CD4-positive, alpha-beta T cell treated with Interleukin-4 for 4 hours (primary cell): ENCODE results near the gene OGFR.

Experiments
- DNase-seq: peaks from one replicate; pipeline ENCODE4 v3.0.0-alpha.2; 2020

Gene OGFR

DNA sequence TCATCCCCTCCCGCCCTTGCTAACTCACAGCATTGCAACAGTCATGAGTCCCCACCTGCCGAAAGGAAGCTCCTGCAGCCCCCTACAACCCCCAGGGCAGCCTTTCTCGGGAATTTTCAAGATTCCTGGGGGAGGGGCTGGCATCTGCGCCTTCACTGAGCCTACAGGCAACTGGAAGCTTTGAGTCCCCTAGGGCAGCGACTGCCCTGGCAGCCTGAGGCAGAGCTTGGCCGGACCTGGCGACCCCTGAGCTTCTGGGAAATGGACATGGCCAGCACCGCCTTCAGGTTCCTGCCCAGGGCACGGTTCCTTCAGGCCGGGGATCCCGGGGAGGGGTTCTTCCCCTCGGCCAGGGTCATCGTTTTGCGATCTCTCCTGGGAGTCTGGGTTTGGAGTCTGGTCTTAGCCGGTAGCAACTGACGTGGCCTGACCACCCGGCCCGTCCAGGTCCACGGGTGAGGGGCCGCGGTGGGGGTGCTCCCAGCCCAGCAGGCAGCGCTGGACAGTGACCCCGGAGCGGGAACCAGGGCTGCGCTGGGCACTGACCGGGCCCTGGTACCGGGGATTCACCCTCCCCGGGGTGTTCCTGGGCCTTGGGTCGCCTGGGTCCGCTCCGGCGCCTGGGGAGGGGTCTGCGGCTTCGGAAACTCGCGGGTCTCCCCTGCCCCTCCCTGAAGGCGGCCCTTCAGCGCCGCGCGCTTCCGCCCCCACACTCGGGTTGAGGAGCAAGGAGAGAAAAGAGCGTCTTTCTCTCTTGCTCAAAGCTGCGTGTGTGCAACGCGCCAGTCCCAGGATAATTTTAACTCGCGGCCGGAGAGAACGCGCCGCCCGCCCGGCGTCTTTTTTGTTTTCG is 11.6 kb downstream of the OGFR start:
- no peak for DNase-seq

DNA sequence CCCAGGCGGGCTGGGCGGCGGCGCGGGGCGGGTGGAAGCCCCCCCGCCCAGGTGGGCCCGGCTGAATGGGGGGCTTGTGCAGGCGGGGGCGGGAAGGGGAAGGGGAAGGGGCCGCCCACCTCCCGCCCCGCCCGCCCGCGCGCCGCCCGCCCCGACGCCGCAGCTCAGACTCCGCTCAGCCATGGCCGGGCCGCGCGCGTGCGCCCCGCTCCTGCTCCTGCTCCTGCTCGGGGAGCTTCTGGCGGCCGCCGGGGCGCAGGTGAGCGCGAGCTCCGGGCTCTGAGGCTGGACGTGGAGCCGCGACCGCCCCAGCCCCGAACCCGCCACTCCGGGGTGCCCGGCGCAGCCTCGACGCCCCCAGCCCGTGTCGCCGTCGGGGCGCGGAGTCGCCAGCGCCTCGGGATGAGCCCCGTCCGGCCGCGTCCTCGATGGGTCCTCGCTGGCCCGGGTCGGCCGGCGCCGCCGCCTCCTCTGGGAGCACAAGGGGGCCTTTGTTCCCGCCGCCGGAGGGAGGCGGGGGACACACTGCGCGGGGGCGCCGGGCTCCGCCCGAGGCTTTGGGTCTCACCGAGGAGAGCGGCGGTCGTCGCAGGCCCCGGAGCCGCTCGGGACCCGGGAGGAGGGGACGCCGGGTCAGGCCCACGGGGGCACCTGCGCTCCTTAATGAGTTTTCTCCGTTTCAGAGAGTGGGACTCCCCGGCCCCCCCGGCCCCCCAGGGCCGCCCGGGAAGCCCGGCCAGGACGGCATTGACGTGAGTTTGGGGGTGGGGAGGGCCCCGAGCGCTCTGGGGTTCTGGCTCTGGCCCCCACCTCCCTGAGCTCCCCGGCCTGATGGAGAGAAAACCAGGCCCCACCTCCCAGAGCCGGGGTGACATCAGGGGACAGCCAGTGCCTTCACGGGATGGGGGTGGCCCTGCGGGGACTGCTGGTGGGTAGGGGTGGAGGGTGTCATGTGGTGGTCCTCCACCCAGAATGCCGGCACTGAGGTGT is 12.5 kb downstream of the OGFR start, which contains the start of gene COL9A3:
Gene COL9A3 (plus strand): TSS at position 167 of the 990 bp plus-strand sequence. CDS start 15 bp downstream, at position 182.
- no peak for DNase-seq

DNA sequence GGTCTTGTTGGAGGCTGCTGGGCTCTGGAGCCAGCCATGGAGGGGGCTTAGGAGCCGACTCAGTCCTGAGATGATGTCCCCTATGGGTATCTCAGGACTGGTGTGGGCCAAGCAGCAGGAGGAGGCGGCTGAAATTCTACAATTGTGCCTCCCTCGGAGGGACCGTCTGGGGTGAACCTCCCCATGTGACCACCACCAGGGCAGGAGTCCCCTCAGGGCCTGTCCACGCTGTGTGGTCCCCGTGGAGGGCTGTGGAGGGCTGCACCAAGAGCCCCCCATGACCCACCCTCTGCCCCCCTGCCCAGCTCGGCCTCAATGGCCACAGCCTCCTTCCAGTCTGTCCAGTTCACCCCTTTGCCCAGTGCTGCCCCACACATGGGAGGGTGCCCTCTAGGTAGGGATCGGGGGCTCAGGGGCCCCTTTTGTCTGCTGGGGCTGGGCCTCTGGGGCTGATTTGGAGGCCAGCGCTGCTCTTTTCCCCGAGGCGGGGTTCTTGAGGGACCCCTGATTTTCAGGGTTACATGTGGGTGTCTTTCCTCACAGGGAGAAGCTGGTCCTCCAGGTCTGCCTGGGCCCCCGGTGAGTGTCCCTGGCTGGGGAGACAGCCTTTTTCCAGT is 13.4 kb downstream of the OGFR start:
- DNase-seq = no peak

DNA sequence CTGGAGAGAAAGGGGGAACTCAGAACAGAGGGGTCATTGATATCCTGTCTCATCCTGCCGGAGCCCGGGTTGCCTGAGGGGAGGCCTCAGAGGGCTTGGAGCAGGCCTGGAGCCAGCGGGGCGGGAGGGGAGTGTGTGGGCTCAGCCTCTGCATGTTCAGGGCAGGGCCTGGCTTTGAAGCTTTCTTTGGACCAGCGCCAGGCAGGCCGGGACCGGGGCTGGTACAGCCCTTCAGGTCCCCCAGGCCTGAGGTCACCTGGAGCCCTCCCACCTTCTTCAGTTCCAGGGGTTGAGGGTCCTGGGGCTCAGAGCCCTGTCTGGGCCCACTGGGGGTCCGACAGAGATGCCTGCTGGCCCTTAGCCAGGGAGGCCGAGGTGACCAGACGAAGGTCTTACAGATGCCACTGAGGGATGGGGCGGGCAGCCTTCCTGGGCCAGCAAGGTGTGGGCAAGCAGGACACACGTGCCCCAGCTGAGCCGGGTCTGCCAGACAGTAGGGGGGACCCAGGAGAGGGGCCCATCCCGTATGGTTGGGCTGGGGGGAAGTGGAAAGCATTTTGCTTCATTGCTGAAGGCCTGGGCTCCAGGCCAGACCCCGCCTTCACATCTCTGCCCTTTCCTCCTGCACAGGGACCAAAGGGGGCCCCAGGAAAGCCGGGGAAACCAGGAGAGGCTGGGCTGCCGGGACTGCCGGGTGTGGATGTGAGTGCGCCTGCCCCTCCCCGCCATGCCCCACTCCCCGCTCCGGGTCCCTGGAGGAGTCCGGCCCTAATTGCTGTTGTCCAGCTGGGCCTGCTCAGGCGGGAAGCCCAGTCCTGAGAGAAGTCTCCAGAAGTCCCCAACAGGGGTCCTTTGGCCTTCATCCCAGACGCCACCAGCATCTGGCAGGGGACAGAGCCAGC is 14.2 kb downstream of the OGFR start:
- DNase-seq = no peak

DNA sequence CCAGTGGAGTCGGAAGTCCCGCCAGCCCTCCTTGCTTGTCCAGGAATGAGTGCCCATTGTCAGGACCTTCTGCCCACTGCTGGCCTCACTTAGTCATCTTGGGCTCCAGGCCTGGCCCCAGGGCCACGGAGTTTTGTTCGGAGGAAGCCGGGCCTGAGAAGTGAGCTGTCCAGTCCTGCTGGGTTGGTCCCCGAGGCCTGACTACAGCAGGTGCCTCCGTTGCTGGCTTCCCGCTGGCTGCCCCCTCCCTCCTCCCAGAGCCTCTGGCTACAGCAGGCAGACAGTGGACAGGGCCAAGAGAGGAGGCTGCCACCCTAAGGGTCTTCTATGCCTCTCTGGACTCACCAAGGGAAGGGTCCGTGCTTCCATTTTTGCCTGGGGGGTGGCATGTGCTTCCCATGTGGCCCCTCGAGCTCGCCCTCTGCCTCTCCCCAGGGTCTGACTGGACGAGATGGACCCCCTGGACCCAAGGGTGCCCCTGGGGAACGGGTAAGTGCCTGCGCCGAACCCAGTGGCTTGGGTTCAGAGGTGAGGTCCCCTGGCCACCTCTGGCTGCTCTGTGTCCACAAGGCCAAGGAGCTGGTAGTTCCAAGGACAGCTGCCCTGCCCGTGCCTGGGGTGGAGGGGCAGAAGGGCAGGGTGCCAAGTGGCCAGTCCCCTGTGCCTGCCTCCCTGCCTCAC is 15.0 kb downstream of the OGFR start:
- DNase-seq = no peak

DNA sequence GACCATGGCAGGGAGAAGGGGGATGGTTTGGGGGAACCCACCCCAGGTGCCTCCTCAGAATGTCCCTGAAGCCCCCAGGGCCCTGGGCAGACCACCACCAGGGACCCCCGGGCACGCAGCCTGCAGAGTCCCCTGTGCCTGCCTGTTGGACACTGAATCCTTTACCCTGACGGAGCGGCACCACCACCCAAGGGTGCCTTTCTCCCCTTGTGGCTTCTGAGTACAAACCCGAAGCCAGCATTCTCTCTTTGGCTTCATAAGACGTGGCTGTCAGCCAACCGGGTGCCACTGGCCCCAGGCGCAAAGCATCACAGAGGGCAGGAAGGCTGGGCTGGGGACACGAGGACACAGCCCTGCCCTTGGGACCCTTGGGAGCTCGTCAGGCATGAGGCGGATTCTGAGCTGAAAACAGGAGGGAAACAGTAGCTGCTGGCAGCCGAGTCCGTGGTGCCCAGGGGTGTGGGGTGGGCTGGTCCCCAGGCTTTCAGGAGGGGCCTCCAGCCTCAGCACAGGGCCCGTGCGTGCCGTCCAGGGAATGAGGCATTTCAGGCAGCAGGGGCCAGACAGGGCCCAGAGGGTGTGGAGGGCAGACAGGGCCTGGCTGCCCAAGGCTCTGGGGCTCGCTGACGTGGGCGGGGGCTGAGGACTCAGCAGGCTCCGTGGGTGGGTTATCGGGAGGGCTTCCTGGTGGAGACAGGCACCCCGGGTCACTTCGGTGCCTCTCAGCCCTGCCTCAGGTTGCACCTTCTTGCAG is 15.8 kb downstream of the OGFR start:
- DNase-seq = no peak

DNA sequence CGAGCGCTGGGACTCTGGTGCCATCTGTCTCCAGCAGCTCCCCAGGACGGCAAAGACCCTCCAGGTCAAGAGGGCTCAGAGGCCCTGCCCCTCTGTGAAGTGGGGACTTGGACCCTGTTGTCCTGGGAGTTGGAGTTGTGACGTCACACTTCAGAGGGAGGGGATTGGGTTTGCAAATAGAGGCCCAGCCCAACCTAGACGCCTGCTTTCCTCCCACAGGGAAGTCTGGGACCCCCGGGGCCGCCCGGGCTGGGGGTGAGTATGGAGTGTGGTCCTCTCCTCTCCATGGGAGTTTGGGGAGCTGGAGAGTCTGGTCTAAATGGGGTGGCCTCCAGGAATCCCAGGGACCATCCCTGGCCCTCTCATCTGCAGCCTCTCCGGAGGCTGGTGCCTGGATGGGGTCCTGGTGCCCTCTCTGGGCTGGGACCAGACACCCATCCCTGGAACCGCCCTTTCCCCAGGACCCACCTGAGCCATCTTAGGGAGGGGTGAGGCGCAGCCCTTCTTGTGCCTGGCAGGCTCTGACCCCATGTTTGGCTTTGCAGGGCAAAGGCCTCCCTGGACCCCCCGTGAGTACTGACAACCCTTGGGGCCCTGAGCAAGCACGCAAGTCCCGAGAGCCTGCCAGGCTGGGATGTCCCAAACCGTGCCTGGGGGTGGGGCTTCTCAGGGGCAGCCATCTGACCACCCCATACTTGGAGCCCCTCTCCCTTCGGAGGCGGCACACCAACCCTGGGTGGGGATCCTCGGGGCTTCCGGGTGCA is 16.5 kb downstream of the OGFR start:
- no peak for DNase-seq

DNA sequence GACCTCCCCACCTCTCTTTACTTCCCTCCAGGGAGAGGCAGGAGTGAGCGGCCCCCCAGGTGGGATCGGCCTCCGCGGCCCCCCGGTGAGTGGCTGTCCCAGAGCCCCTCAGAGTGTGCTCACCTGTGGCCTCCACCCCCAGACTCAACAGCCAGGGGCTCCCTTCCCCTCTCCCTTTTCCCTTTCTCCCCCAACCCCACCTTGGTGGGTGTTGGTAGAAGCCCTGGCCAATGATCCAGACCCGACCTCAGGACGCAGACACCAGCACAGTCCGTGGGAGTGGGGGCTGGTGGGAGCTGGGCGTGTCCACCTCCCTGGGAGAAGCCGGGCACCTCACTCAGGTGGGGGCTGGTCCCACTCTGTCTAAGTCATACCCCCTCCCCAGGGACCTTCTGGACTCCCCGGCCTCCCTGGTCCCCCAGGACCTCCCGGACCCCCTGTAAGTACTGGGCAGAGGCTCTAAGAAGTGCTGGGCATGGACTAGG is 17.1 kb downstream of the OGFR start:
- no peak for DNase-seq

DNA sequence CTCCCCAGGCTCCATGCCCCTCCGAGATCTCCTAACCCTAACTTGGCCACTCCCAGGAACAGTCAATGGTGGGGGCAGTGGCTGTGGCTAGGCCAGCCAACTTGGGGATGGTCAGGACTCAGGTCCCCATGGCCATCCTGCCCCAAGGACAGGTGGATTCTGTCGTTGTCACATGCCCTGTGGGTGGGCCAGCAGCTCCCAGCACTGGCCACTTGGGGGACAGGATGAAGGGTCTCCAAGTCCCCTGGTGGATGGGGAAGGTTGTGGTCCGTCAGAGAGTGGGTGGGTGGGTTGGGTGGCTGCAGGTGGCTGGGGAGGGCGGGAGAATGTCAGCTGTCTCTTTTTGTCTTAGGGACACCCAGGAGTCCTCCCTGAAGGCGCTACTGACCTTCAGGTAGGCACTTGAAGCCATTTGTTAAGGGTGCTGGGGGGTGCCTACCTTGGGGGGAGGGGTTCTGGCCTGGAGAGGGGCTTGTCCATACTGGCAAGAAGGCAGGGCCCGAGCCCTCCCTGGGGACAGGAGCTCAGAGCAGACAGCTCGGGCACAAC is 17.7 kb downstream of the OGFR start:
- no peak for DNase-seq

DNA sequence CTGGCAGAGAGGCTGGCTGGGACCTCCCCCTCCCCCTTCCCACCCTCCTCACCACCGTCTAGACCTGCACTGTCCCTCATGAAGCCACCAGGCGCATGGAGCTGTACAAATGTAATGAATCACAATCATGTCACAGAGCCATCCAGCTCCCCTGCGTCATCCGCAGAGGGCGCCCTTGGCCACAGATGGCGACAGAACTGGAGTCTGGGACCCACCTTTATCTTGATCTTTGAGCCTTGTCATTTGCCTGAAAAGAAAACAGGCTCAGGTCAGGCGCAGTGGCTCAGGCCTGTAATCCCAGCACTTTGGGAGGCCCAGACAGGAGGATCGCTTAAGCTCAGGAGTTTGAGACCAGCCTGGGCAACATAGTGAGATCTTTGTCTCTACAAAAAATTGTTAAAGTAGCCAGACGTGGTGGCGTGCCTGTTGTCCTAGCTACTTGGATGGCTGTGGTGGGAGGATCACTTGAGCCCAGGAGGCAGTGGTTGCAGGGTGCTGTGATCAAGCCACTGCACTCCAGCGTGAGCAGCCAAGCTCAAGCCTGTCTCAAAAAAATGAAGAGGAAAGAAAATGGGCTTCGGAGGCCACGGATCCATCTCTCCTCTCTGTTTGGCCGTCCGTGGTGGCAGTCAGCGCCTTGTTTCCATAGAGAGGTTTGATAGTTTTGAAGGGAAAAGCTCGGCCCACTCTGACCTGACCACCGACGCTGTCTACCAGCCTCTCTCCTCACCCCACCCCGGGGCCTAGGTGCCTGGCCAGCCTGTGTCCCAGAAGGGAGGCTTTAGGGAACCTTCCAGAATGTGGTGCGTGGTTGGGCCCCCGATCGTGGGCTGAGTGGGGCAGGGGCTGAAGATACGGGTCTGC is 18.4 kb downstream of the OGFR start:
- peak; percentile 24 for DNase-seq

DNA sequence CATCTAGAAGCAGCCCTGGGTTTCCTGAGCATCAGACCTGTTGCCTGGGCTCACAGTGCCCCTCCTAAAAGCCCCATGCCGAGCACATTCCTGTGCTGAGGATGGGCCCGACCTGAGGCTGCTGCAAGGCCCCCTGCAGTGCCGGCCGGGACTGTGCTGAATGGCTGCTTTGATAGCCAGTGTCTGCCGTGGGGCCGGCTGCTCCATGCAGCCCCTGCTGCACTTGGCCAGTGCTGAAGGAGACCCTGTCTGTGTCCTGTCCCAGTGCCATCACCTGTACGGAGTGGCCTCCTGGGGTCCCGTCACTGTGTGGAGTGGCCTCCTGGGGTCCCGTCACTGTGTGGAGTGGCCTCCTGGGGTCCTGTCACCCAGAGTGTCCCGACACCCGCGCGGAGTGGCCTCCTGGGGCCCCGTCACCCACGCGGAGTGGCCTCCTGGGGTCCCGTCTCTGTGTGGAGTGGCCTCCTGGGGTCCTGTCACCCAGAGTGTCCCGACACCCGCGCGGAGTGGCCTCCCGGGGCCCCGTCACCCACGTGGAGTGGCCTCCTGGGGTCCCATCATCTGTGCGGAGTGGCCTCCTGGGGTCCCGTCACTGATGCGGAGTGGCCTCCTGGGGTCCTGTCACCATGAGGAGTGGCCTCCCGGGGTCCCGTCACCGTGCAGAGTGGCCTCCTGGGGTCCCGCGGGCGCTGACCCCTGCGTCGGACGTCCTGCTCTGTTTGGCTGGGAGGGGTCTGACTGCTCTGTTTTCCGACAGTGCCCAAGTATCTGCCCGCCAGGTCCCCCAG is 19.2 kb downstream of the OGFR start:
- DNase-seq = no peak

DNA sequence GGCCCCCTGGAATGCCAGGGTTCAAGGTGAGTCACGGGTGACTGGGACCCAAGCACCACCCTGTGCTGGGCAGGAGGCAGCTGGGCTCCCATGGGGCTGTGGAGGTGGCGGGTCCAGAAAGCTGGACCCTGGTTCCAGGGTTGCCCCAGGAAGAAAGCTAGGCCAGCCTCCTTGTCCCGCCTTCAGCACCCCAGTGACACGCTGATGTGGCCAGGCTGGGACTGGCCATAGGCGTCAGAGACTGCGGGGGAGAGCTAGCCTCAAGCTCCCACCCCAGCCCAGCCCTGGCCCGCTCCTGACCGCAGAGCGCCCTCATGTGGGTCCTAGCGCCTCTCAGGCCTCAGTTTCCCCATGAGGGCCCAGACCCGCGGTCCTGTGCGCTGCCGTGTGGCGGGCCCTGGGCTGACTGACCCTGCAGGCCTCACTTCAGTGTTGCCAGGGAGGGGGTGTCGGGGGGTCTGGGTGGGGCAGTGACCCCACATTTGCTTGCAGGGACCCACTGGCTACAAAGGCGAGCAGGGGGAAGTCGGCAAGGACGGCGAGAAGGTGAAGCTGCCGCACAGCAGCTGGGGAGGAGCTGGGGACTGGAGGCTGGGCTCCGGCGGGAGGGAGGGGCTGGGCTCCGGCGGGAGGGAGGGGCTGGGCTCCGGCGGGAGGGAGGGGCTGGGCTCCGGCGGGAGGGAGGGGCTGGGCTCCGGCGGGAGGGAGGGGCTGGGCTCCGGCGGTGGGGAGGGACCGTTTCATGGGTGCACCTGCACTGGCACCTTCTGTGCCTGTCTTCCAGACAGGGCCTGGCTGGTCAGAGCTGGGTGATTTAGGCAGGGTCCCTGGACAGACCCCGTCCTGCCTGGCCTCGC is 20.1 kb downstream of the OGFR start:
- DNase-seq = peak; percentile 58

DNA sequence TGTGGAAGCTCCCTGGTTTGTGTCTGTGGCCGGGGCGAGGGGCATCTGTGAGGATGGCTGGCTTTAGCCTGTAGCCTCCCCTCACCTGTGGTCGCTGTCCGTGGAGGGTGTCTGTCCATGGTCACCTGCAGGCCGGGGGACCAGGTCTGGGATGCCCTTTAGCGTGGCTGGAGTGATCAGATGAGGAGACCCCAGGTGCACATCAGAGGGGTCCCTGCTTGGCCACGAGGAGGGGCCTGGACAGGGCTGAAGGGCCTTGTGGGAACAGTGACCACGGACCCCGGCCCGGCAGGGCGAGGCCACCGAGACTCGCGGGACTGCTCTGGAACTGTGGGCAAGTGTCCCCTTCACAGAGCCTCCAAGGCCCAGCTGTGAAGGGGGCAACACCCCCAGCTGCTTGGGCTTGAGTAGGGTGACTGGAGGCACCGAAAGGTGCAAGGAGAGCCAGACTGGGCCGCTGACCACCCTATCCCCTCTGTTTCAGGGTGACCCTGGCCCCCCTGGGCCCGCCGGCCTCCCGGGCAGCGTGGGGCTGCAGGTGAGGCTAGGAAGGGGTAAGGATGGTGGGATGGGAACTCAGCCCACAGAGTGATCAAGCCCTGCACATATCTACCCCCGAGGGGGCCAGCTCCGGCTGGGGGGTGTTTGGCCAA is 20.8 kb downstream of the OGFR start:
- DNase-seq = no peak

DNA sequence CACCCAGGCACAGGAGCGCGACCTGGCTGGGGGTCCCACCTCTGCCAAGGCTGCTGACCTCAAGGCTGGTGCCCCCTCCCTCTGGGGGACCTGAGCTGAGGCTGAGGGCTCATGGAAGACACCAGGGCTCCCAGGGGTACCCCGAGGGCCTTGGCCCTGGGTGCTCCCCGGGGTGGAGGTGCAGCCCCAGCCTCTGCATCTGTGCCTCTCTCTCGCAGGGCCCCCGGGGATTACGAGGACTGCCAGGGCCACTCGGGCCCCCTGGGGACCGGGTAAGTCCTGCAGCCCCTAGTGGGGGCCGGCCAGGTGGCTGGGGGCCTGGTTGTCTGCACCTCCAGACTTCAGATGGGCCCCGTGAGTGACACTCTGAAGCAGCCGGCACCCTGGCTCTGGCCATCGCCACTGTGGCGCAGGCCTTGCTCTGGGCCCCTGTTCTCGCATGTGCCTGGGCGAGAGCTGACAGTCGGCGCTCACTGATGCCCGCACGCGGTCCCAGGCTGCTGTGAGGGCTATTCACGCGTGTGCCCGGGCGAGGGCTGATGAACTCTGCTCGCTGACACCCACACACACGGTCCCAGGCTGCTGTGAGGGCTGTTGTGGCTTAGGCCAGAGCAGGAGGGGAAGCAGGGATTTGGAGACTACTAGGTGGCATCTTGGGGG is 21.5 kb downstream of the OGFR start:
- no peak for DNase-seq

DNA sequence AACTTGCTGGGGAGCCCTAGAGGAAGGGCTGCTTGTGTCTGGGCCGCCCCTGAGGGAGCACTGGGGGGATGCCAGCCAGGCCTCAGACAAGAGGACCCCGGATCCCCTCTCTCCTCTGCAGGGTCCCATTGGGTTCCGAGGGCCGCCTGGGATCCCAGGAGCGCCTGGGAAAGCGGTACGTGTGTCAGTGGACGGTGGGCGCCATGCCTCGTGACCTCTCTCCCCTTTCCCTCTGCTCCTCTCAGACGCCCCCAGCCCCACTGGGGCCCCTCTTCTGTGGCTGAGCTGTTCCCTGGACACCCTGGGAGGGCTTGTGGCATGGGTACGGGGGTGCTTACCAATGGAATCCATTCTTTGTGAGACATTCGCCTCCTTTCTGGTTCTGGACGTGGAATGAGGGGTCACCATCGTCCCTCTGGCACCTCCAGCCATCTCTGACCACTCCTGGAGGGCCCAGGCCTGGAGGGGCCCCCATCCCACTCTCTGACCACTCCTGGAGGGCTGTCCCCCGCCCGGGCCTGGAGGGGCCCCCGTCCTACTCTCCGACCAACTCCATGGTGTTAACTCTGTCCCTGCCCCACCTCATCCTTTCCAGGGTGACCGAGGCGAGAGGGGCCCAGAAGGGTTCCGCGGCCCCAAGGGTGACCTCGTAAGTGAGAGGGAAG is 22.1 kb downstream of the OGFR start:
- DNase-seq = no peak
